K562 (cell line): ENCODE data around the gene PRKAA2. TPM values are rescaled to one million over a fixed set of nuclear protein-coding genes. Genes with fewer than 3 reads are reported as not detected.

Experiments used
- ATAC-seq: fragments of 200-7000 bp; cut with Tn5 transposase; 3 replicates; pipeline ENCODE4 v1.9.1; 2020; ENCODE audit warnings: moderate library complexity
- BruUV-seq: library from RNA; stranded (reverse); fragments of 400-500 nt; replicated peaks from 2 replicates; lab custom pipeline; 2021; lab: Mats Ljungman, UMichigan
- CTCF ChIA-PET: fragments of 300-600 bp; formaldehyde crosslinking; extraction: SDS; loops from one replicate; lab custom pipeline; 2021; ENCODE audit warnings: low intra/inter-chr PET ratio; lab: Yijun Ruan, JAX
- POLR2A ChIA-PET: fragments of 300-600, 350-650 bp; sonication (Branson Sonifier 250); formaldehyde crosslinking; extraction: SDS; loops from one replicate; lab custom pipeline; 2021; ENCODE audit warnings: antibody characterized with exemption, inconsistent platforms; lab: Yijun Ruan, JAX
- DNase-seq, 4 experiments: peaks; one replicate each; pipeline versions ENCODE4 v3.0.0 to v3.0.0-alpha.2; 2011 to 2018; ENCODE audit warnings: low spot score in 3 of 4, mixed read lengths in 3 of 4; ENCODE audit errors: extremely low read depth in 1 of 4
- FAIRE-seq: peaks from 2 replicates; lab custom pipeline; 2011; peaks lifted over from hg19 to GRCh38; lab: Jason Lieb, UNC
- H2AFZ ChIP-seq: 2 replicates; pipeline ENCODE4 v1.6.0; 2011; ENCODE audit warnings: low read depth, low read length, control low read depth, inconsistent platforms
- H3K27ac ChIP-seq: fragments of 200-600 bp; 3 replicates; pipeline ENCODE4 v1.8.0; 2011; ENCODE audit warnings: low read depth, mild to moderate bottlenecking, control low read depth, inconsistent platforms, low read length, moderate library complexity, mixed read lengths; ENCODE audit errors: extremely low read depth
- H3K27me3 ChIP-seq, 2 experiments: fragments of 300-600 bp in 1 of 2; 2 replicates in 1 of 2; 3 replicates in 1 of 2; pipeline versions ENCODE4 v1.6.0 to v1.8.0; 2011; ENCODE audit warnings: inconsistent platforms in 2 of 2, low read length in 2 of 2, mild to moderate bottlenecking in 1 of 2, mixed read lengths in 1 of 2, moderate library complexity in 1 of 2; ENCODE audit not compliant: control insufficient read depth in 2 of 2, insufficient read depth in 2 of 2
- H3K36me3 ChIP-seq: fragments of 300-600 bp; 3 replicates; pipeline ENCODE4 v1.8.0; 2011; ENCODE audit warnings: mild to moderate bottlenecking, low read length, inconsistent platforms; ENCODE audit not compliant: control insufficient read depth, insufficient read depth
- H3K4me1 ChIP-seq, 2 experiments: fragments of 200-600 bp in 1 of 2; replicated peaks in 1 of 2; 2 replicates in 1 of 2; 3 replicates in 1 of 2; pipeline versions ENCODE4 v1.5.1 to v1.8.0; 2011; ENCODE audit warnings: inconsistent platforms in 2 of 2, low read length in 2 of 2, mild to moderate bottlenecking in 1 of 2, mixed read lengths in 1 of 2, moderate library complexity in 1 of 2; ENCODE audit not compliant: control insufficient read depth in 2 of 2, insufficient read depth in 2 of 2
- H3K4me2 ChIP-seq: 2 replicates; pipeline ENCODE4 v1.6.1; 2011; ENCODE audit warnings: low read length, control low read depth, inconsistent platforms, mixed read lengths; ENCODE audit not compliant: insufficient read depth
- H3K4me3 ChIP-seq: fragments of 200-600 bp; sonication (generic), shearing (Covaris generic); 2 replicates; pipeline ENCODE4 v1.5.1; 2016; ENCODE audit warnings: control low read depth, inconsistent platforms
- H3K79me2 ChIP-seq: fragments of 200-600 bp; 3 replicates; pipeline ENCODE4 v1.8.0; 2011; ENCODE audit warnings: low read length, inconsistent platforms; ENCODE audit not compliant: control insufficient read depth, insufficient read depth
- H3K9ac ChIP-seq, 2 experiments: 2 replicates each; pipeline versions ENCODE4 v1.6.0 to v1.6.1; 2011; ENCODE audit warnings: low read depth in 2 of 2, low read length in 2 of 2, control low read depth in 1 of 2, inconsistent platforms in 1 of 2, mild to moderate bottlenecking in 1 of 2, mixed read lengths in 1 of 2; ENCODE audit not compliant: insufficient read depth in 1 of 2
- H3K9me1 ChIP-seq: one replicate; pipeline ENCODE4 v1.6.0; 2011; ENCODE audit warnings: inconsistent platforms, mild to moderate bottlenecking, low read length, moderate library complexity; ENCODE audit not compliant: control insufficient read depth, insufficient read depth
- H3K9me3 ChIP-seq: replicated peaks from 2 replicates; pipeline ENCODE4 v1.5.1; 2011; ENCODE audit warnings: low read depth, low read length, inconsistent platforms; ENCODE audit not compliant: control insufficient read depth, insufficient read depth
- H4K20me1 ChIP-seq: replicated peaks from 2 replicates; pipeline ENCODE4 v1.6.1; 2011; ENCODE audit warnings: low read length, inconsistent platforms, mixed read lengths; ENCODE audit not compliant: control insufficient read depth, insufficient read depth
- ARHGAP35 ChIP-seq: fragments of 450-650 bp; IDR thresholded peaks from 2 replicates; pipeline ENCODE4 v1.6.1; 2018; ENCODE audit not compliant: partially characterized antibody
- MTF1 ChIP-seq: fragments of 250-450 bp; sonication (Bioruptor Pico); IDR thresholded peaks from 2 replicates; pipeline ENCODE4 v1.9.0; 2021; ENCODE audit warnings: moderate library complexity, mild to moderate bottlenecking, inconsistent platforms, borderline replicate concordance
- POLR3A ChIP-seq: IDR thresholded peaks from 2 replicates; pipeline ENCODE4 v1.6.1; 2011; ENCODE audit warnings: borderline replicate concordance, mild to moderate bottlenecking, moderate library complexity; ENCODE audit not compliant: insufficient read length, insufficient read depth; ENCODE audit errors: extremely low read depth
- whole genome bisulfite sequencing: fragments of 100-300 bp; shearing (Covaris generic); methylation state at CpG from one replicate; pipeline ENCODE4 v1.1.6; 2016; ENCODE audit warnings: low coverage, mixed read lengths; ENCODE audit not compliant: insufficient coverage; ENCODE audit errors: missing lambda C conversion rate; 5-methylcytosine and 5-hydroxymethylcytosine counted together
- in situ Hi-C: fragments of 300-500 bp; cut with MboI; formaldehyde crosslinking; loops from 4 replicates; pipeline ENCODE4 v1.15.0; 2018; ENCODE audit warnings: inconsistent platforms, mixed read lengths
- intact Hi-C: fragments of 100-400 bp; cut with micrococcal nuclease; formaldehyde crosslinking; loops from 2 replicates; pipeline ENCODE4 v1.14.2; 2022
- polyA plus RNA-seq, 8 experiments: library from polyadenylated mRNA; depleted of rRNA in 4 of 8; stranded (reverse) in 5 of 8; unstranded in 3 of 8; fragments of >200 nt; fragmentation: Nextera tagmentation in 2 of 8; fragmentation: Illumina TruSeq in 1 of 8; extraction: Ambion mirVana in 2 of 8; extraction: Trizol in 1 of 8; gene quantifications; 2 replicates each; pipeline versions ENCODE4 v1.2.1 to v1.2.3, GENCODE V29; 2011 to 2014; ENCODE audit warnings: inconsistent platforms in 1 of 8, missing spikeins in 1 of 8
- total RNA-seq, 7 experiments: library from RNA; depleted of rRNA in 6 of 7; stranded (reverse); fragments of >200 nt in 6 of 7; fragmentation: Illumina TruSeq in 2 of 7; extraction: Trizol in 2 of 7; gene quantifications; 2 replicates each; pipeline versions ENCODE4 v1.2.1 to v1.2.3, GENCODE V29; 2011 to 2021; ENCODE audit warnings: low replicate concordance in 1 of 7
- TF ChIP-seq, protein P1 (sequence below): sonication (generic); formaldehyde crosslinking; IDR thresholded peaks from 2 replicates; pipeline ENCODE4 v1.8.1; 2023; ENCODE audit warnings: mild to moderate bottlenecking, missing genetic modification reagents, moderate library complexity
- TF ChIP-seq, protein P2 (sequence below), 2 experiments: fragments of 450-650 bp; formaldehyde crosslinking in 1 of 2; IDR thresholded peaks; 2 replicates each; pipeline versions ENCODE4 v1.4.0 to v1.6.1; 2014 to 2020; ENCODE audit warnings: mild to moderate bottlenecking in 2 of 2, borderline replicate concordance in 1 of 2, low read depth in 1 of 2

PRKAA2 gene
- total and polyA plus RNA-seq, 9 of the 15 experiments (the other 6 are each of a cell fraction or from before 2014, with no cell fraction given) = 0.01 TPM; not detected in 8

DNA sequence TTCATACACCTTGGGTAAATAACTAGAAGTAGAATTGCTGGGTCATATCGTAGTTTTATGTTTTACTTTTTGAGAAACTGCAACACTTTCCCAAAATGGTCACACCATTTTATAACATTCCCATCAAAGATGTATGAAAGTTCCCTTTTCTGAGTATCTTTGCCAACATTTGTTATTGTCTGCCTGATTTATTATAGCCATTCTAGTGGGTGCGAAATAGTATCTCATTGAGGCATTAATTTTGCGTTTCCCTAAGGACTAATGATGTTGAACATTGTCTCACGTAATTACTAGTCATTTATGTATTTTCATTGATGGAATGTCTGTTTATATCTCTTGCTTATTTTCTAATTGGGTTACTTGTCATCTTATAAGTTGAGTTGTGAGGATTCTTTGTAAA lies 3.4 kb downstream of the PRKAA2 start:
- Histone ChIP-seq H3K9me1 (no peaks in the 10 kb centered on the region), H4K20me1 (no peaks in the 10 kb centered on the region), H3K27ac (no peak overlapping the region), H3K4me2 (no peak overlapping the region), H3K4me1 (peaks cover 0 to 11% of the 10 kb centered on the region in 2 experiments; a peak in 2 of 5 replicates), H3K4me3 (no peak overlapping the region), H3K36me3 (no peaks in the 10 kb centered on the region), H3K9me3 (no peaks in the 10 kb centered on the region), H3K27me3 (peaks cover 5 to 15% of the 10 kb centered on the region in 2 experiments; a peak in 3 of 5 replicates), H2AFZ (no peak overlapping the region), H3K79me2 (no peaks in the 10 kb centered on the region), H3K9ac (no peak overlapping the region)
- no peak for DNase-seq
- in situ Hi-C loops (no loop called here), intact Hi-C loops (no loop called here)
- FAIRE-seq = no peak
- CTCF ChIA-PET = no interaction called here
- ATAC-seq = no peak
- no peak for TF ChIP-seq POLR3A
- TF ChIP-seq MTF1 (CRISPR knock-in tag) = no peak
- TF ChIP-seq, protein P1, sequence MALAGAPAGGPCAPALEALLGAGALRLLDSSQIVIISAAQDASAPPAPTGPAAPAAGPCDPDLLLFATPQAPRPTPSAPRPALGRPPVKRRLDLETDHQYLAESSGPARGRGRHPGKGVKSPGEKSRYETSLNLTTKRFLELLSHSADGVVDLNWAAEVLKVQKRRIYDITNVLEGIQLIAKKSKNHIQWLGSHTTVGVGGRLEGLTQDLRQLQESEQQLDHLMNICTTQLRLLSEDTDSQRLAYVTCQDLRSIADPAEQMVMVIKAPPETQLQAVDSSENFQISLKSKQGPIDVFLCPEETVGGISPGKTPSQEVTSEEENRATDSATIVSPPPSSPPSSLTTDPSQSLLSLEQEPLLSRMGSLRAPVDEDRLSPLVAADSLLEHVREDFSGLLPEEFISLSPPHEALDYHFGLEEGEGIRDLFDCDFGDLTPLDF (CRISPR knock-in tag) = no peak
- TF ChIP-seq, protein P2, sequence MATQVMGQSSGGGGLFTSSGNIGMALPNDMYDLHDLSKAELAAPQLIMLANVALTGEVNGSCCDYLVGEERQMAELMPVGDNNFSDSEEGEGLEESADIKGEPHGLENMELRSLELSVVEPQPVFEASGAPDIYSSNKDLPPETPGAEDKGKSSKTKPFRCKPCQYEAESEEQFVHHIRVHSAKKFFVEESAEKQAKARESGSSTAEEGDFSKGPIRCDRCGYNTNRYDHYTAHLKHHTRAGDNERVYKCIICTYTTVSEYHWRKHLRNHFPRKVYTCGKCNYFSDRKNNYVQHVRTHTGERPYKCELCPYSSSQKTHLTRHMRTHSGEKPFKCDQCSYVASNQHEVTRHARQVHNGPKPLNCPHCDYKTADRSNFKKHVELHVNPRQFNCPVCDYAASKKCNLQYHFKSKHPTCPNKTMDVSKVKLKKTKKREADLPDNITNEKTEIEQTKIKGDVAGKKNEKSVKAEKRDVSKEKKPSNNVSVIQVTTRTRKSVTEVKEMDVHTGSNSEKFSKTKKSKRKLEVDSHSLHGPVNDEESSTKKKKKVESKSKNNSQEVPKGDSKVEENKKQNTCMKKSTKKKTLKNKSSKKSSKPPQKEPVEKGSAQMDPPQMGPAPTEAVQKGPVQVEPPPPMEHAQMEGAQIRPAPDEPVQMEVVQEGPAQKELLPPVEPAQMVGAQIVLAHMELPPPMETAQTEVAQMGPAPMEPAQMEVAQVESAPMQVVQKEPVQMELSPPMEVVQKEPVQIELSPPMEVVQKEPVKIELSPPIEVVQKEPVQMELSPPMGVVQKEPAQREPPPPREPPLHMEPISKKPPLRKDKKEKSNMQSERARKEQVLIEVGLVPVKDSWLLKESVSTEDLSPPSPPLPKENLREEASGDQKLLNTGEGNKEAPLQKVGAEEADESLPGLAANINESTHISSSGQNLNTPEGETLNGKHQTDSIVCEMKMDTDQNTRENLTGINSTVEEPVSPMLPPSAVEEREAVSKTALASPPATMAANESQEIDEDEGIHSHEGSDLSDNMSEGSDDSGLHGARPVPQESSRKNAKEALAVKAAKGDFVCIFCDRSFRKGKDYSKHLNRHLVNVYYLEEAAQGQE (IDR thresholded peaks at IDR 0.05; ENCODE audit: borderline replicate concordance) = no peak
- TF ChIP-seq, protein P2 (CRISPR knock-in tag; IDR thresholded peaks at IDR 0.05; ENCODE audit: low read depth) = no peak
- no peak for TF ChIP-seq ARHGAP35
- POLR2A ChIA-PET = no interaction called here
- WGBS = 2% methylated on average over 4 of the region's 4 CpGs
- no TSS peak for BruUV-seq
